ENCODE results near the gene BZW2. TPM values are rescaled to one million over a fixed set of nuclear protein-coding genes. Genes with fewer than 3 reads are reported as not detected.

BZW2 gene
- total RNA-seq, 4 donors from 2014 or later: 86.6 to 145 (median 123) TPM

- ATAC-seq (no peak), DNase-seq (no peak)
- no peak overlapping the region for H3K27ac ChIP-seq
- intact Hi-C loops (cut with DNase I; ENCODE audit: low total_unique reads) (no loop called here), in situ Hi-C loops (cut with MboI; ENCODE audit: low sequenced_read_pairs in 4 of 4) (no loop called here)
- H3K4me1 ChIP-seq: no peaks in the 10 kb centered on the region
- H3K27me3 ChIP-seq: no peaks in the 10 kb centered on the region
- no peaks in the 10 kb centered on the region for H3K9me3 ChIP-seq
- H3K36me3 ChIP-seq: no peaks in the 10 kb centered on the region
- no peak for TF ChIP-seq POLR2A (IDR thresholded peaks at IDR 0.05)
- no peak for TF ChIP-seq CTCF (IDR thresholded peaks at IDR 0.05 in 4 of 5, conservative IDR thresholded peaks at IDR 0.05 in 1 of 5)
- H3K4me3 ChIP-seq: no peak overlapping the region
Measured at GRCh38 chr7:16730937-16731336, 85.0 kb downstream of the BZW2 start.

- H3K4me3 ChIP-seq: no peak overlapping the region
- in situ Hi-C loops (cut with MboI; ENCODE audit: low sequenced_read_pairs in 4 of 4) (no loop called here), intact Hi-C loops (cut with DNase I; ENCODE audit: low total_unique reads) (no loop called here)
- DNase-seq: no peak
- ATAC-seq: no peak
- H3K27ac ChIP-seq: no peak overlapping the region
- no peaks in the 10 kb centered on the region for H3K4me1 ChIP-seq
- H3K36me3 ChIP-seq: no peaks in the 10 kb centered on the region
- H3K9me3 ChIP-seq: no peaks in the 10 kb centered on the region
- no peaks in the 10 kb centered on the region for H3K27me3 ChIP-seq
- no peak for TF ChIP-seq CTCF (IDR thresholded peaks at IDR 0.05 in 4 of 5, conservative IDR thresholded peaks at IDR 0.05 in 1 of 5)
- TF ChIP-seq POLR2A (IDR thresholded peaks at IDR 0.05): no peak
Measured at GRCh38 chr7:16732828-16733227, 86.8 kb downstream of the BZW2 start.

DNA sequence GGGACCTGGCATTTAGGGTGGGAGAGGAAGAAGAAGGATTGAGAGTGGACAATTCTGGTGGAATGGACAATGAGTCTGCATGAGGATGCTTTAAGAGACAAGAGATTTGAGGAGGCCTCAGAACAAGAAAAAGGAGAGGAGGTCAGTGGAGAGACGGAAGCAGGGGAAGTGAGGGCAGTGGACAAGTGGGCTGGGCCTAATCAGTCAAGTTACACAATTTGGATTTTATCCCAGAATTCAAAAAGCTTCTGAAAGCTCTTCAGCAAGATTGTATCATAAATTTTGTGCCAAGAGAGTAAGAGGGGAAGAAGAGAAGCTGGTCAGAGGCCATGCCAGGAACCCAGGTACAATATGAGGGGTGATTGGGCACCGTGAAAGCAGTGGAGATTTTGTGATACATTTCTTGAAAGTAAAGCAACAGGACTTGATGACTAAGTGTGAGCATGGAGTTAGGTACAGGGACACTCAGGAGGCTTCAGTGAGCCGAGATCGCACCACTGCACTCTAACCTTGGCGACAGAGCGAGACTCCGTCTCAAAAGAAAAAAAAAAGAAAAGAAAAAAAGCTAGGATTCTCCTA is 88.3 kb downstream of the BZW2 start:
- ATAC-seq: no peak
- no peak overlapping the region for H3K27ac ChIP-seq
- H3K36me3 ChIP-seq: no peaks in the 10 kb centered on the region
- DNase-seq: no peak
- intact Hi-C loops (cut with DNase I; ENCODE audit: low total_unique reads) (no loop called here), in situ Hi-C loops (cut with MboI; ENCODE audit: low sequenced_read_pairs in 4 of 4) (no loop called here)
- no peak overlapping the region for H3K4me3 ChIP-seq
- TF ChIP-seq CTCF (IDR thresholded peaks at IDR 0.05 in 4 of 5, conservative IDR thresholded peaks at IDR 0.05 in 1 of 5) (no peak), POLR2A (IDR thresholded peaks at IDR 0.05) (no peak)
- H3K27me3 ChIP-seq: no peaks in the 10 kb centered on the region
- H3K9me3 ChIP-seq: no peaks in the 10 kb centered on the region
- H3K4me1 ChIP-seq: no peaks in the 10 kb centered on the region

DNA sequence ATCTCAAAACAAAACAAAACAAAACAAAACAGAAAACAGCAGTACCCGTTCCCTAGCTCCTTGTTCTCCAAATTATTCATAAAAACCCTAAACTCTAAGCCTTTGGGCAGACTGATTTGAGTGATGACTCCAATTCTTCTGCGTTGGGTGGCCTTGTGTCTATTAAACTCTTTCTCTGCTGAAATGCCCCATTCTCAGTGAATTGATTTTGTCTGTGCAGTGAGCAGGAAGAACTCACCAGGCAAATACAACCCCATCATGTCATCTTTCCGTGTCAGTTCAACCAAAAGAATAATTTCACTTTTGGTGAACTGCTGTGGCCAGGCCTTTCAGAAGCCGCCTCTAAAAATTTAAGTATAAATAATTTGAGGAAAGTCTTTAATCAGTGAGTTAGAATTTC is 89.0 kb downstream of the BZW2 start:
- no peaks in the 10 kb centered on the region for H3K9me3 ChIP-seq
- no peaks in the 10 kb centered on the region for H3K4me1 ChIP-seq
- H3K27ac ChIP-seq: no peak overlapping the region
- DNase-seq: no peak
- intact Hi-C loops (cut with DNase I; ENCODE audit: low total_unique reads) (no loop called here), in situ Hi-C loops (cut with MboI; ENCODE audit: low sequenced_read_pairs in 4 of 4) (no loop called here)
- ATAC-seq: no peak
- no peaks in the 10 kb centered on the region for H3K36me3 ChIP-seq
- no peaks in the 10 kb centered on the region for H3K27me3 ChIP-seq
- no peak overlapping the region for H3K4me3 ChIP-seq
- TF ChIP-seq POLR2A (IDR thresholded peaks at IDR 0.05) (no peak), CTCF (IDR thresholded peaks at IDR 0.05 in 4 of 5, conservative IDR thresholded peaks at IDR 0.05 in 1 of 5) (no peak)
